SU-DHL-6 (cell line): Measurements from ENCODE around the gene AKNA.

Source experiments
- EZH2phosphoT487 ChIP-seq: fragments of 200-600 bp; sonication (generic), shearing (Covaris generic); conservative IDR thresholded peaks from 2 replicates; pipeline ENCODE4 v1.6.1; 2018; ENCODE audit warnings: mild to moderate bottlenecking, antibody characterized with exemption, low read length, moderate library complexity, mixed read lengths
- TF ChIP-seq, protein P1 (sequence below): fragments of 200-600 bp; sonication (generic); IDR thresholded peaks from one replicate; pipeline ENCODE4 v1.5.1; 2017; ENCODE audit warnings: antibody characterized with exemption, mild to moderate bottlenecking, low read length, moderate library complexity; ENCODE audit not compliant: insufficient read depth, poor library complexity, severe bottlenecking

DNA sequence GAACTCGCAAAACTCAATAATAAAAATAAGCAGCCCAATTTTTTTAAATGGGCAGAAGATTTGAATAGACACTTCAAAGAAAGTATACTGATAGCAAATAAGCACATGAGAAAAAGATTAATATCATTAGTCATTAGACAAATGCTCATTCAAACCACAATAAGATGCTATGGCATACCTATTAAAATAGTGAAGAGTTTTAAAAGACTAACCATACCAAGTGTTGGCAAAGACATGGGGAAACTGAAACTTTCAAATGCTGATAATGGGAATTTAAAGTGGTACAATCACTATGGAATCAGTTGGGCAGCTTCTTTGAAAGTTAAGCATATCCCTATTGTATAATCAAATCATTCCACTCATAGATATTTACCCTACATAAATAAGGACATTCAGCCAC is 91.4 kb downstream of the AKNA start:
- TF ChIP-seq, protein P1, sequence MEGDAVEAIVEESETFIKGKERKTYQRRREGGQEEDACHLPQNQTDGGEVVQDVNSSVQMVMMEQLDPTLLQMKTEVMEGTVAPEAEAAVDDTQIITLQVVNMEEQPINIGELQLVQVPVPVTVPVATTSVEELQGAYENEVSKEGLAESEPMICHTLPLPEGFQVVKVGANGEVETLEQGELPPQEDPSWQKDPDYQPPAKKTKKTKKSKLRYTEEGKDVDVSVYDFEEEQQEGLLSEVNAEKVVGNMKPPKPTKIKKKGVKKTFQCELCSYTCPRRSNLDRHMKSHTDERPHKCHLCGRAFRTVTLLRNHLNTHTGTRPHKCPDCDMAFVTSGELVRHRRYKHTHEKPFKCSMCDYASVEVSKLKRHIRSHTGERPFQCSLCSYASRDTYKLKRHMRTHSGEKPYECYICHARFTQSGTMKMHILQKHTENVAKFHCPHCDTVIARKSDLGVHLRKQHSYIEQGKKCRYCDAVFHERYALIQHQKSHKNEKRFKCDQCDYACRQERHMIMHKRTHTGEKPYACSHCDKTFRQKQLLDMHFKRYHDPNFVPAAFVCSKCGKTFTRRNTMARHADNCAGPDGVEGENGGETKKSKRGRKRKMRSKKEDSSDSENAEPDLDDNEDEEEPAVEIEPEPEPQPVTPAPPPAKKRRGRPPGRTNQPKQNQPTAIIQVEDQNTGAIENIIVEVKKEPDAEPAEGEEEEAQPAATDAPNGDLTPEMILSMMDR, result no peak
- TF ChIP-seq EZH2phosphoT487, result no peak
